Gastroesophageal sphincter (tissue), 3 donors: ENCODE results near the gene NPHP4.

Source experiments
- CTCF ChIP-seq, 4 experiments: fragments of 200-600 bp in 2 of 4; fragments of 450-650 bp in 2 of 4; sonication (generic) in 1 of 4; IDR thresholded peaks; one replicate each; pipeline ENCODE4 v1.5.1; 2017 to 2019; ENCODE audit warnings: antibody characterized with exemption in 4 of 4, mild to moderate bottlenecking in 2 of 4, moderate library complexity in 2 of 4
- EP300 ChIP-seq: sonication (generic); formaldehyde crosslinking; IDR thresholded peaks from one replicate; pipeline ENCODE4 v1.6.1; 2017; ENCODE audit warnings: antibody characterized with exemption, mild to moderate bottlenecking

DNA sequence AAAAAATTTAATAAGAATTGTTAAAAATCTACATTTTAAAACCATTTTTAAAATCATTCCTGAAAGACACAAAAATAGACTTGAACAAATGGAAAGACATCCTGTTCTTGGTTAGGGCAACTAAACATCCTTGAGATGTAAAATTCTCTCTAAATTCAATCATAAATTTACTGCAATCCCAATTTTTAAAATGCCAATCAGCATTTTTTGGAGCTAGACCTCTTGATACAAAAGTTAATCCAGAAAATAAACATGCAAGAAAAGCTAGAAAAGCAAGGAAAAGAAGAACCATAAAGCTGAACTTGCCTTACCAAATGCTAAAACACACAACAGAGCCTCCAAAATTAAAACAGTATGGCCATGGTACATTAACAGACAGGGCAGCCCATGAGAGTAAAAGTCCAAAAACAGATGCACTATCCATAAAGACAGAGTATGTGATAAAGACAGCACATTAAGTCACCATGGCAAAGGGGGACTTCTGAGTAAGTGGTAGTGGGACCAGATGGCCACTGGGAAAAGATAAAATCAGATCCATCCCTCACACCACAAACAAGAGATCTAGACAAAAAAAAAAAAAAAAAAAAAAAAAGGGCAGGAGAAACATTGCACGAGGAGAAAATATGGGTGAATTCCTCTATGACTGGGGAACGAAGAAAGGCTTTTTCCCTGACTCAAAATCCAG, 51.4 kb downstream of the NPHP4 start:
- TF ChIP-seq CTCF (IDR thresholded peaks at IDR 0.05) (no peak), EP300 (no peak)
